GM21786 (cell line): ENCODE measurements around the gene CIAO1.
"Not testable (repeated sequence)": the region's sequence is repeated elsewhere in the genome, so short reads cannot be mapped to it uniquely, and the experiment has no call there.

Source experiments
- ATAC-seq: cut with Tn5 transposase; IDR thresholded peaks from one replicate; pipeline ENCODE4 v1.9.1; 2021; ENCODE audit not compliant: unreplicated experiment

The CIAO1 gene

DNA sequence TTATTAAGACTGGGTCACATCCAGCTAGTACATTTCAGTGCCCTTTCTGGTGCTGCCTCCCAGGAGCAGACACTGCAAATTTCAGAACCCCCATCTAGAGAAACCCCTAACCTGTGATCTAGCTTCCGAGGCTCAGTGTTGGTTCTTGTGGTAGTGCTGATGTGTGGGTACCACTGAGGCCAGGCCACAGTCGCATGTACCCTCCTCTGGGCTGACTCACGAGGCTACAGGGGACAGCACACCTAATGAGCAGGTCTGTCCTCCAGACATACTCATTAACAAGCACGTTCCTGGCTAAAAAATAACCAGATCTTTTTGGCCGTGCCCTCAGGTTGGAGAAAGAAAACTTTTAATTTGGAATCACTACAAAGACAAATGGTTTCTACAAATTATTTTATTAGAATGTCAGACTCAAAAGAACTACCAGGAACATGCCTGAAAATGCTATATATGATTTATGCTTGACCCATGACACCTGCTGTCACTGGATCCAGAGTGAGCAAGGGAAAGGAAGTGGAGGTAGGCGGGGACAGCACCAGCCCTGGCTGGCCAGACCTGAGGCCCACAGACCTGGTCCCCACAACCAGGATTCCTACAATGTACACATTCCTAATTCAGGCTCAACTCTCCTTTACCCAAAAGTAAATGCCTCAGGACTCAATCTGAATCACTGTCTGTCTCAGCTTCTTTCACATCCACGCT lies 8.5 kb downstream of the CIAO1 start:
- no peak for ATAC-seq

- no peak for ATAC-seq
Measured at GRCh38 chr2:96276787-96277499, 10.9 kb downstream of the CIAO1 start.

DNA sequence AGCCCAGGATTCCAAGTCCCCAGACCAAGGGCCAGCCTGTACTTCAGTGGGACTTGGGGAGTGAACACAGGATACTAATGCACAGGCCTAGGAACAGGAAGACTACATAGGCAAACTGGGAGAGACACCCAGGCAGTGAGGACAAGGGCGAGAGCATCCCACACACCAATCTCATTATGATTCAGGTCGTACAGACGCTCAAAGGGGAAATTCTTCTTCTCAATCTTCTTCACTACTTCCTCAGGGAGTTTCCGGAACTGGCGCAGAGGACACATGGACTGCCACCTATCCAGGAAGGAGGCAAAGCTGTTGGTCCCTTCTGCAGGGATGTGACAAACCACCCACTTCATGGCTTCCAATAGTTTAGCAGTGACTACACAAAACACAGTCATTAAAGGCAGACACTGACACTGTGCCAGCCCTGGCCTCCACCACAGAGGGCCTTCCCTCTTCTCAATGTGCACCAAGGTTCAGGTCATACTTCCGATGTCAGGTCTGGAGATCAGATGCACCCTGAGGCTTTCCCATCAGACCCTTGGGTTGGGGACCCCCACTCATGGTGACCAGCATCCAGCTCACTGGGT lies 21.3 kb downstream of the CIAO1 start:
- ATAC-seq = no peak

DNA sequence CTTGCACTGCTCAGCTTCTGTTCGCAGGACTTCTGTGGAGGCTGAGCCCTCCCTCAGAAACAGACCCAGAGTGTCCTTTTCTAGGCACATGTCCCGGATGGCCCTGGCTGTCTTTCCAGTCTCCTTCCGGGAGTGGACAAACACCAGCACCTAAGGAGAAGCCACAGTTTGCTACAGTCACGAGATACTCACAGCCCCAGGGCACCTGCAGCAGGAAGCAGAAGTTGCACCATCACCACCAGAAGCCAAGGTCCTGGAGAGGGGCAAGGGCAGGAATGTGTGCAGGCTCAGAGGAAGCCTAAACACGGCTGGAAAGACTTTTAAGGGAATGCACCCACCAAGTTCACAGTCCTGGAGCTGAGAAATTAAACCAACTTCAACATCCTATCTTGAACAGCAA lies 25.7 kb downstream of the CIAO1 start:
- ATAC-seq = no peak

DNA sequence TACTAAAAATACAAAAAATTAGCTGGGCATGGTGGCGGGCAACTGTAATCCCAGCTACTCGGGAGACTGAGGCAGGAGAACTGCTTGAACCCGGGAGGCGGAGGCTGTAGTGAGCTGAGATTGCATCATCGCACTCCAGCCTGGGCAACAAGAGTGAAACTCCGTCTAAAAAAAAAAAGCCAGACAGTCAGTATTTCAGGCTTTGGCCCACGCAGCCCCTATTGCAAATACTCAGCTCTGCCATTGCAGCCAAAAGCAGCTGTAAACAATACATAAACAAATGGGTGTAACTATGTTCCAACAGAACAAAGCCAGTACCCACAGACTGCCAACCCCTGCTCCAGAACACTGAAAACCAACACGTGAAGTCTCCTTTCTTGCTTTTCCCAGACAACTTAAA lies 28.2 kb downstream of the CIAO1 start:
- not testable (repeated sequence) for ATAC-seq

DNA sequence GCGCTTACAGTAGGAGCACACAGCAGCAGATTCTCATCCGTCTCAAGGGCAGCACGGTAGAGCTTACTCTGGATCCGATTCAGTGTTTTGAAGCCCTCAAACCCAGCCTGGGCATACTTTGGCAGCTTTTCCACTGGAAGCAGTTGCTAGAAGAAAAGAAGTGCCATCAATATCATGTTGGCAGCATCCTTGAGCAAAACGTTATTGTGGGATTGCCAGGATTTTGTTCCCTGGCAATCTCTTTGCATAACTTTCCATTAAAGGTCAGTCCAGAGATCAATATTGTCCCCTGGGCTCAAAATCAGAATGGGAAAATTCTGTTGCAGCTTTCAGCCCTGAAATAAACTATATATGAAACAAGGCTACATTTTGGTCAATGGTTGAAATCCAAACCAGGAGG lies 30.9 kb downstream of the CIAO1 start:
- ATAC-seq = no peak

GRCh38 chr2:96301865-96302264 lies 35.8 kb downstream of the CIAO1 start:
- ATAC-seq = no peak

DNA sequence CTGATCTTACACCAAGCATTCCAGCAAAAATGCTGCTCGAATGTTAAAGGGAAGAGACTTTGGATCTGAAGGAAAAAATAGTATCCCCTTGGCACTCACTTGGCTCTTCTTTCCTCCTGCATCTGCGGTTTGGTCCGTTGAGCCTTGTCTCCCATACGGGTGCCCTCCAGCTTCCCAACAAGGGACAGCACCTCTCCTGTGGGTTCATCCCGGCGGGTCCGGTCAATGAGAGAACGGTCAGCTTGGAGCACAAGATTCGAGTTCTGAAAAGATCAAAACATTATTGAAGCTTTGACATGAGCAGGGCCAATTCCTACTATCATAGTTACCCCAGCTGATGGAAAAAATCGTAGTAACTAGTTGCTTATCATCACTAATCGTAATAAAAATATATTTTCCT lies 38.6 kb downstream of the CIAO1 start:
- ATAC-seq = no peak

DNA sequence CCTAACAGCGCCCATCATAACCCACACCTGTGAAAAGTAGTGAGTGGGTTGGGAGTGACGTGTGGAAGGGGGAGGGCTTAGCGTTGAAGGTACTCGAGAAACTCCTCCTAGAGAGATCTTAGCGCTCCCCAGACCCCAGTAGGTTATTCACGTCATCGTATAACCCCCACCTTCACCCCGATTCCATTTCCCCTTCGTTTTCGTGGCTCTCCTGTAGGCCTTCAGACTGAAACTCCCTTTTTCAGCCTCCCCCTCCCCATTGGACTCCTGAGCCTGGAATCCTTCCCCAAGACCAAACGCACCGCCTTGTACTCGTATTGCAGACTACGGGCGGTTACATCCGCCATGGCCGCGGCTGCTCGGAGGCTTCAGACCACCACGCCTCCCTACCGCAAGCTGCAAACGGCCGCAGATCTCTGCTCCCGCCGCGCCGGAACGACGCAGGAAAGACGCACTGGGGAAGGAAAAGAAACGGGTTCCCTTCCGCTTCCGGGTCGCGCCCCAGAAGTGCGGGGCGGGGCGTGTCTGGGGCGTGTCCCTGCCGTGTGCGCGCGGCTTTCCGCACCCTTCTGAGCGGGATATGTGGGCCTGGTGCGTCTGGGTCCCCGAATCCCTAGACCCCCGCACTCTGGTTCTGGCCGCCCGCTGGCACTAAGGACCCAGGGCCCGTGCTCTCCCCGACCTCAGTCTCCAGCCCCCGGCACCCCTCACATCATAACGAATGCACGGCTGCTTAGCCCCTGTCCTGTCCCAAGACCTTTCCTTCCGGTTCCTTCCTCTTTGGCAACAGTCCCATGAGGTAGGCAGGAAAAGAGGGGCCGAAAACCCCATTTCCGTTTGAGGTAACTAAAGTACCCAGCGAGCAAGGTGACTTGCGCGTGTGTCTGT lies 39.3 kb downstream of the CIAO1 start, which contains the start of gene SNRNP200:
TSS of gene SNRNP200 (minus strand) at position 456 of the 888 bp plus-strand sequence. CDS start at position 347, 109 bp downstream.
- ATAC-seq = peak; percentile 93

- no peak for ATAC-seq
Measured at GRCh38 chr2:96305979-96306308, 39.9 kb downstream of the CIAO1 start.

GRCh38 chr2:96306370-96306769 lies 40.3 kb downstream of the CIAO1 start:
- ATAC-seq = no peak

DNA sequence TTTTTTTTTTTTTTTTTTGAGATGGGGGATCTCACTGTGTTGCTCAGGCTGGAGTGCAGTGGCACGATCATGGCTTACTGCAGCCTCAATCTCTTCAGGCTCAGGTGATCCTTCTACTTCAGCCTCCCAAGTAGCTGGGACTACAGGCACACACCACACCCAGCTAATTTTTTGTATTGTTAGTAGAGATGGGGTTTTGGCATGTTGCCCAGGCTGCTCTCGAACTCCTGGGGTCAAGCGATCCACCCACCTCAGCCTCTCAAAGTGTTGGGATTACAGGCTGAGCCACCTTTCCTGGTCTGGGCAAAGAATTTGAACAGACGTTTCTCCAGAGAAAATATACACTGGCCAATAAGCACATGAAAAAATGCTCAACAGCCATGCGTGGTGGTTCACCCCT lies 42.2 kb downstream of the CIAO1 start:
- no peak for ATAC-seq

GRCh38 chr2:96315005-96315399 lies 49.0 kb downstream of the CIAO1 start:
- no peak for ATAC-seq

GRCh38 chr2:96315400-96316071 lies 49.5 kb downstream of the CIAO1 start:
- no peak for ATAC-seq

DNA sequence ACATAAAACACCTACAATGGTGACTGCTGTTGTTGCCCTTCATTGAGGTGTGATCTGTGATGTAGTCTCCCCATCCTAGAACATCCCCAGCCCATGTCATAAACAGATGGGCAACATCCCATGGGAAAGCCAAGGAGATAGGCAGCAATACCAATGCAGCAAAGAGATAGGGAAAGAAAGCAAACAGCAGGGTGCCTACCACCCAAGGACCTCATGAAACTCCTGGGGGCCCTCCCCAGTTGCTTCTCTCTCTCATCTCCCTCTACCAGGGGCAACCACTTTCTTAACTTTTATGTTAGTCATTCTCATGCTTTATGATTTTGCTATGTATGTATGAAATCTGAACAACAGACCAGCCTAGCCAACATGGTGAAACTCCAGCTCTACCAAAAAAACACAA lies 51.0 kb downstream of the CIAO1 start:
- no peak for ATAC-seq

DNA sequence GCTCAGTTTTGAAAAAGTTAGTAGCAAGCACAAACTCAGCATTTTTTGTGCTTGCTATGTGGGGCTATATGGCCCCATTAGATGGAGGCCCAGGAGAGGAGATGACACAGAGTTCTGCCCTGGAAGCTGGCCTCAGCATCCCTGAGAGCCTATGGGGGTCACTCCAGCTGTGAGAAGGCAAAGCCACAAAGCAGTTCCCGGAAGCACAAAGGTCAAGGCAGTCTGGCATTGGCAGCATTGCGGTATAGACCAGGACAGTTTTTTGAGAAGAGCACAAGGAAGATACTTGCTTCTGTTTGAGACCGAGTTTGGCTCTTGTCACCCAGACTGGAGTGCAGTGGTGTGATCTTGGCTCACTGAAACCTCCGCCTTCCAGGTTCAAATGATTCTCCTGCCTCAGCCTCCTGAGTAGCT lies 51.6 kb downstream of the CIAO1 start:
- ATAC-seq = no peak

DNA sequence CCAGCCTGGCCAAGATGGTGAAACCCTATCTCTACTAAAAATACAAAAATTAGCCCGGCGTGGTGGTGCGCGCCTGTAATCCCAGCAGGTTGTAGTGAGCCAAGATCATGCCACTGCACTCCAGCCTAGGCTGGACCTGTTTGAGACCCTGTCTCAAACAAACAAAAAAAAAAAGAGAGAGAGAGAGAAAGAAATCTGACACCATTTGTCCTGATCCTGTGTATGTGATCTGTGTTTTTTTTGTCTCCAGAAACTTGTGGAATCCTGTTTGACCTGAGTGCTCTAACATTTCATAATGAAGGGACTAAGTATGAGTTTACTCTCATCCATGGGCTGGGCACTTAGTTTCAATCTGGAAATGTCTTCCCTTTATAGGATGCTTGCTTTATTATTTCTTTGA lies 52.7 kb downstream of the CIAO1 start:
- ATAC-seq = no peak

- ATAC-seq = no peak
Measured at GRCh38 chr2:96319396-96319795, 53.4 kb downstream of the CIAO1 start.

DNA sequence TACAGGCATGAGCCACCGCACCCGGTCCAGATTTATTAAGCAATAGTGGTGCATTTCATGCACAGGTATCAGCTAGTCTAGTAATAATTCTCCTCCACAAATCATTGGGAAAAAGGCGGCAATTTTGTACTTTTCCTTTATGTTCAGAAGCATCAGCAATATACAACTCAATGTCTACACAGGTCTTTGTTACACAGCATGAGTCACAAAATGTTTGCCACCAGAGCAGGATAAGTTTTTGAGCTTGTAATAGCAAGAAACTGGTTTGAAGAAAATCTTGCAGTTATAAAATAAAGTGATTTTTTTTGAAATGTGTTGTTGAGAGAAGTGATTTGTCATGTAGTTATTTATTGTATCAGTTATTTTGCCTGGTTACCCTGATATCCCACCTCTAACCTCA lies 54.3 kb downstream of the CIAO1 start:
- no peak for ATAC-seq

DNA sequence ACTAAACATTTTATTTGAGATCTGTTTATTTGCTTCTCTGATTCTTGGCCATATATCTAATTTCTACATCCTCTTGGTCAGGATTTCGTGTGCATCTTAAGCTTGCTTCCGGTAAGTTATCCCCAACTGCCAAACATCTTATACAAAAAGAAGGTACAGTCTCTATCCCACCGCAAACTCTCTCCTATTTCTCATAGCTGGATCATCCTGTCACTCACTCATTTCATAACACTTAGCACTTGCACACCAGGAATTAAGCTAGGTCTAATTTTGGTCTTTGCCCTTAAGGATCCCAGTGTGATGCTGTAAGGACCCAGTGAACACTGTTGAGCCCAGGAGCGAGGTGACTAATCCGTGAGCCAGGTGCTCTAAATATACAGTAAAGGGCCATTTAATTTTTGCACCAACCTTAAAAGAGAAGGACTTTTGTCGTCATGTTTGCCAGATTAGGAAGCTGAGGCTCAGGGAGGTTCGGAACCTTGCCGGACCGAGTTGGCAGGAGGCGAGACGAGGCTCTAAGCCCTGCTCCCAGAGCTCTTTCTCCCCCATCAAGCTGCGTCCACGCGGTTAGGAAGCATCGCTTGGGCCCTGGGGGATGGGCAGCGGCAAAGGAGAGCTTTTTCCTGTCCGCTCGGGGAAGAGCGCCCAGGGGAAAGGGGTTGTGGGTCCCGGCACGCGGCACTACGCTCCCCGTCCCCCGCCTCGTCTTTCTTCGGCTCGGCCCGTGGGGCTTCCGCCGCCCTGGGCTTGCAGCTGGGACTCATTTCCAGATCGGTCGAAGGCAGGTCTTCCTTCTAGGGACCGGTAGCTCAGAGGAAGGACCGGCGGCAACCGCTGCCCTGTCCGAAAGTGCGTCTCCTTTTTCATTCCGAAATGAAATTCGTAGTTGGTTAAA lies 55.0 kb downstream of the CIAO1 start:
- peak; percentile 14 for ATAC-seq
